ENCODE results near the gene SLC27A3.

DNA sequence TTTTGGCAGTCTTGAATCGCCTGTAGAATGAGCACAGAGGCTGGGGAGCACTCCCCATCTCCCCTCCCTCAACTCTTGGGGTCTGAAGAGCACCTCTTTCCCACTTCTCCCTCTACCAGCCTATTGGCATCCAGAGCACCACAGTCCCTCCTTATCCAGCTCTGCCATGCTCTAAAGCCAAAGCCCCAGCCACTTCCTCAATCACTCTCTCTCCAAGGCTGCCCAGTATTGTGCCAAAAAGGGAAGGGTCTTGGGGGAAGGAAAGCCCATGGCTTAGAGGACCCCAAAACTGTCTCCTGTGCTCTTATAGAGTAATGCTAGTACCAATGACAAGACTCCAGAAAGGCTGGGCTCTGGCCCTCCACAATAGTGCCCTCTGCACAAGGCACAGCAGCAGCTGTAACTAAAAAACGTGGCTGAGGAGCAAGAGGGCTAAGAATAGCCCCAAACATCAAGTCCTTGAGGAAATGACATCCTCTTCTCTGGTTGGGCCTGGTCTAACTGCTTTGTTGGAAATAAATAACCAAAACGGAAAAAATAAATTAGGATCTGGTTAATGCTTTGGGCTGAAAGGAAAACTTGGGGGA is 28.4 kb downstream of the SLC27A3 start:
- TF ChIP-seq POLR2AphosphoS5 (IDR thresholded peaks at IDR 0.05) = no peak
- TF ChIP-seq, protein P1, sequence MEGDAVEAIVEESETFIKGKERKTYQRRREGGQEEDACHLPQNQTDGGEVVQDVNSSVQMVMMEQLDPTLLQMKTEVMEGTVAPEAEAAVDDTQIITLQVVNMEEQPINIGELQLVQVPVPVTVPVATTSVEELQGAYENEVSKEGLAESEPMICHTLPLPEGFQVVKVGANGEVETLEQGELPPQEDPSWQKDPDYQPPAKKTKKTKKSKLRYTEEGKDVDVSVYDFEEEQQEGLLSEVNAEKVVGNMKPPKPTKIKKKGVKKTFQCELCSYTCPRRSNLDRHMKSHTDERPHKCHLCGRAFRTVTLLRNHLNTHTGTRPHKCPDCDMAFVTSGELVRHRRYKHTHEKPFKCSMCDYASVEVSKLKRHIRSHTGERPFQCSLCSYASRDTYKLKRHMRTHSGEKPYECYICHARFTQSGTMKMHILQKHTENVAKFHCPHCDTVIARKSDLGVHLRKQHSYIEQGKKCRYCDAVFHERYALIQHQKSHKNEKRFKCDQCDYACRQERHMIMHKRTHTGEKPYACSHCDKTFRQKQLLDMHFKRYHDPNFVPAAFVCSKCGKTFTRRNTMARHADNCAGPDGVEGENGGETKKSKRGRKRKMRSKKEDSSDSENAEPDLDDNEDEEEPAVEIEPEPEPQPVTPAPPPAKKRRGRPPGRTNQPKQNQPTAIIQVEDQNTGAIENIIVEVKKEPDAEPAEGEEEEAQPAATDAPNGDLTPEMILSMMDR (IDR thresholded peaks at IDR 0.05) = no peak

Measured in gastroesophageal sphincter (tissue), 3 donors.